Measurements from ENCODE around the gene HSPA1A. TPM values are rescaled to one million over a fixed set of nuclear protein-coding genes. Genes with fewer than 3 reads are reported as not detected.
"Not testable (repeated sequence)": the region's sequence is repeated elsewhere in the genome, so short reads cannot be mapped to it uniquely, and the experiment has no call there.

The HSPA1A gene
- polyA plus RNA-seq, 3 donors = 144 to 215 (median 200) TPM

DNA sequence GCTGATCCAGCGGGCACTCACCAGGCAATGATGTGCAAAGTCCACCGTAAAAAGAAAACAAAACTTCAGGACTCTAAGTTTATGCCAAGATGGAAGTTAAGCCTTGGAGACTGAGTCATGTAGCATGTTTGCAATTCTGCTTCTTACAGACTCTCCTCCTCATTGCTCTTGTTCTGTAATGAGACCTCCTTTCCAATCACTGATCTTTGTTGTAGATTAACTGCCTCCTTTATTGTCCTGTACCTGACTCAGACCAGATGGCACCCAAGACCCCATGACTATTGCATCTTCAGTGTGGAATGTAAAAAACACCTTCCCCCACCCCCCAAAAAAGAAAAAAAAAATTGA is 36.1 kb downstream of the HSPA1A start:
- H3K36me3 ChIP-seq (replicated peaks in 1 of 2; ENCODE audit: control insufficient read depth in 1 of 2, insufficient read depth in 2 of 2, low read length in 2 of 2) = no peaks in the 10 kb centered on the region
- no peak overlapping the region for H3K27ac ChIP-seq (ENCODE audit: low read depth in 1 of 2, low read length in 2 of 2)
- TF ChIP-seq, protein P1, sequence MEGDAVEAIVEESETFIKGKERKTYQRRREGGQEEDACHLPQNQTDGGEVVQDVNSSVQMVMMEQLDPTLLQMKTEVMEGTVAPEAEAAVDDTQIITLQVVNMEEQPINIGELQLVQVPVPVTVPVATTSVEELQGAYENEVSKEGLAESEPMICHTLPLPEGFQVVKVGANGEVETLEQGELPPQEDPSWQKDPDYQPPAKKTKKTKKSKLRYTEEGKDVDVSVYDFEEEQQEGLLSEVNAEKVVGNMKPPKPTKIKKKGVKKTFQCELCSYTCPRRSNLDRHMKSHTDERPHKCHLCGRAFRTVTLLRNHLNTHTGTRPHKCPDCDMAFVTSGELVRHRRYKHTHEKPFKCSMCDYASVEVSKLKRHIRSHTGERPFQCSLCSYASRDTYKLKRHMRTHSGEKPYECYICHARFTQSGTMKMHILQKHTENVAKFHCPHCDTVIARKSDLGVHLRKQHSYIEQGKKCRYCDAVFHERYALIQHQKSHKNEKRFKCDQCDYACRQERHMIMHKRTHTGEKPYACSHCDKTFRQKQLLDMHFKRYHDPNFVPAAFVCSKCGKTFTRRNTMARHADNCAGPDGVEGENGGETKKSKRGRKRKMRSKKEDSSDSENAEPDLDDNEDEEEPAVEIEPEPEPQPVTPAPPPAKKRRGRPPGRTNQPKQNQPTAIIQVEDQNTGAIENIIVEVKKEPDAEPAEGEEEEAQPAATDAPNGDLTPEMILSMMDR (IDR thresholded peaks at IDR 0.05) = no peak
- no peak overlapping the region for H3K4me2 ChIP-seq (replicated peaks; ENCODE audit: extremely low read depth, low read length, poor library complexity, severe bottlenecking)
- WGBS (ENCODE audit: insufficient coverage) = no CpG with 5 or more reads among the region's 2 CpGs
- Mint-ChIP-seq H3K4me1 (no peaks in the 10 kb centered on the region), H3K4me3 (no peak overlapping the region), H3K9me3 (peaks cover 0 to 10% (median 6%) of the 10 kb centered on the region in 7 donors), H3K27ac (peak overlapping the region in 1 of 7 donors; percentile 26), H3K36me3 (peaks cover 0 to 16% of the 10 kb centered on the region in 2 donors), H3K27me3 (ENCODE audit: low read depth in 3 of 3) (peaks cover 0 to 3% (median 2%) of the 10 kb centered on the region in 3 donors)
- intact Hi-C loops (cut with micrococcal nuclease) = no loop called here
- H4K20me1 ChIP-seq (ENCODE audit: insufficient read depth, low read length) = no peaks in the 10 kb centered on the region
- no peak overlapping the region for H2AFZ ChIP-seq (ENCODE audit: insufficient read depth, low read depth, low read length, poor library complexity, severe bottlenecking)
- no peak for DNase-seq
- no peak overlapping the region for H3K9ac ChIP-seq (ENCODE audit: insufficient read depth, low read length, poor library complexity, severe bottlenecking)
- no peaks in the 10 kb centered on the region for H3K4me1 ChIP-seq (ENCODE audit: control insufficient read depth in 1 of 2, insufficient read depth in 2 of 2, low read length in 2 of 2)
- no peak overlapping the region for H3K4me3 ChIP-seq (replicated peaks in 1 of 3; ENCODE audit: low read depth in 2 of 3, low read length in 3 of 3)
- no peaks in the 10 kb centered on the region for H3K79me2 ChIP-seq (ENCODE audit: insufficient read depth, low read length)
- peaks cover 0 to 4% of the 10 kb centered on the region in 2 donors for H3K9me3 ChIP-seq (replicated peaks in 1 of 2; ENCODE audit: control insufficient read depth in 1 of 2, insufficient read depth in 1 of 2, low read length in 2 of 2)
- no peaks in the 10 kb centered on the region for H3K27me3 ChIP-seq (ENCODE audit: control insufficient read depth in 2 of 2, insufficient read depth in 2 of 2, low read length in 2 of 2)

GRCh38 chr6:31851980-31852718 is 36.8 kb downstream of the HSPA1A start:
- H3K36me3 Mint-ChIP-seq = peaks cover 4 to 23% of the 10 kb centered on the region in 2 donors
- DNase-seq; H3K27ac ChIP-seq (ENCODE audit: low read depth in 1 of 2, low read length in 2 of 2); H3K9me3 ChIP-seq (replicated peaks in 1 of 2; ENCODE audit: control insufficient read depth in 1 of 2, insufficient read depth in 1 of 2, low read length in 2 of 2); H3K4me2 ChIP-seq (replicated peaks; ENCODE audit: extremely low read depth, low read length, poor library complexity, severe bottlenecking); H3K27me3 Mint-ChIP-seq (ENCODE audit: low read depth in 3 of 3); H3K9ac ChIP-seq (ENCODE audit: insufficient read depth, low read length, poor library complexity, severe bottlenecking); H3K36me3 ChIP-seq (replicated peaks in 1 of 2; ENCODE audit: control insufficient read depth in 1 of 2, insufficient read depth in 2 of 2, low read length in 2 of 2); H3K27me3 ChIP-seq (ENCODE audit: control insufficient read depth in 2 of 2, insufficient read depth in 2 of 2, low read length in 2 of 2); H3K4me3 ChIP-seq (replicated peaks in 1 of 3; ENCODE audit: low read depth in 2 of 3, low read length in 3 of 3); H3K27ac Mint-ChIP-seq; H3K79me2 ChIP-seq (ENCODE audit: insufficient read depth, low read length); H3K4me1 ChIP-seq (ENCODE audit: control insufficient read depth in 1 of 2, insufficient read depth in 2 of 2, low read length in 2 of 2); H3K9me3 Mint-ChIP-seq; intact Hi-C loops (cut with micrococcal nuclease); H2AFZ ChIP-seq (ENCODE audit: insufficient read depth, low read depth, low read length, poor library complexity, severe bottlenecking); H3K4me3 Mint-ChIP-seq; H3K4me1 Mint-ChIP-seq; H4K20me1 ChIP-seq (ENCODE audit: insufficient read depth, low read length): not testable (repeated sequence)
- WGBS (ENCODE audit: insufficient coverage) = 93% methylated on average over 19 of the region's 35 CpGs

DNA sequence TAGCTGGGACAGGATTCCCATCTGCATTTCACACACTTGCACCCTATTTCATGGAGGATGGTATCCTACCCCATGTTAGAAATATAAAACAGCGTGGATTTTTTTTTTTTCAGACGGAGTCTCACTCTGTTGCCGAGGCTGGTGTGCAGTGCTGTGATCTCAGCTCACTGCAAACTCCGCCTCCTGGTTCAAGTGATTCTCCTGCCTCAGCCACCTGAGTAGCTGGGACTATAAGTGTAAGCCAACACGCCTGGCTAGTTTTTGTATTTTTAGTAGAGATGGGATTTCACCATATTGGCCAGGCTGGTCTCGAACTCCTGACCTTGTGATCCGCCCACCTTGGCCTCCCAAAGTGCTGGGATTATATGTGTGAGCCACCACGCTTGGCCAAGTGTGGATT is 42.4 kb downstream of the HSPA1A start:
- intact Hi-C loops (cut with micrococcal nuclease); H3K27me3 Mint-ChIP-seq (ENCODE audit: low read depth in 3 of 3); H3K9me3 ChIP-seq (replicated peaks in 1 of 2; ENCODE audit: control insufficient read depth in 1 of 2, insufficient read depth in 1 of 2, low read length in 2 of 2); DNase-seq; H3K4me2 ChIP-seq (replicated peaks; ENCODE audit: extremely low read depth, low read length, poor library complexity, severe bottlenecking); H3K27ac Mint-ChIP-seq; H3K27me3 ChIP-seq (ENCODE audit: control insufficient read depth in 2 of 2, insufficient read depth in 2 of 2, low read length in 2 of 2); H3K9ac ChIP-seq (ENCODE audit: insufficient read depth, low read length, poor library complexity, severe bottlenecking); H3K27ac ChIP-seq (ENCODE audit: low read depth in 1 of 2, low read length in 2 of 2); H4K20me1 ChIP-seq (ENCODE audit: insufficient read depth, low read length); H3K4me3 Mint-ChIP-seq; H3K9me3 Mint-ChIP-seq; H3K4me3 ChIP-seq (replicated peaks in 1 of 3; ENCODE audit: low read depth in 2 of 3, low read length in 3 of 3); H2AFZ ChIP-seq (ENCODE audit: insufficient read depth, low read depth, low read length, poor library complexity, severe bottlenecking): not testable (repeated sequence)
- H3K4me1 ChIP-seq (ENCODE audit: control insufficient read depth in 1 of 2, insufficient read depth in 2 of 2, low read length in 2 of 2) = peaks cover 9 to 11% of the 10 kb centered on the region in 2 donors
- 100% methylated on average over 6 of the region's 8 CpGs for WGBS (ENCODE audit: insufficient coverage)
- H3K79me2 ChIP-seq (ENCODE audit: insufficient read depth, low read length) = peaks cover 16% of the 10 kb centered on the region
- H3K36me3 Mint-ChIP-seq = peaks cover 35 to 63% of the 10 kb centered on the region in 2 donors
- H3K36me3 ChIP-seq (replicated peaks in 1 of 2; ENCODE audit: control insufficient read depth in 1 of 2, insufficient read depth in 2 of 2, low read length in 2 of 2) = peaks cover 36 to 47% of the 10 kb centered on the region in 2 donors
- peaks cover 13% of the 10 kb centered on the region for H3K4me1 Mint-ChIP-seq
